ENCODE results near the gene CEP128.

- TF ChIP-seq CTCF (IDR thresholded peaks at IDR 0.05 in 4 of 5, conservative IDR thresholded peaks at IDR 0.05 in 1 of 5) (no peak), POLR2A (IDR thresholded peaks at IDR 0.05) (no peak)
Observed at GRCh38 chr14:80584744-80585505, 356.6 kb downstream of the CEP128 start.

Data from gastrocnemius medialis (tissue), 4 donors.